GM11168 (cell line): Measurements from ENCODE around the gene SORCS3.

Experiments used
- in situ Hi-C: fragments of 300-500 bp; cut with MboI; formaldehyde crosslinking; loops from one replicate; pipeline ENCODE4 v1.12.0; 2022; ENCODE audit warnings: low sequenced_read_pairs; ENCODE audit not compliant: unreplicated experiment

The SORCS3 gene

DNA sequence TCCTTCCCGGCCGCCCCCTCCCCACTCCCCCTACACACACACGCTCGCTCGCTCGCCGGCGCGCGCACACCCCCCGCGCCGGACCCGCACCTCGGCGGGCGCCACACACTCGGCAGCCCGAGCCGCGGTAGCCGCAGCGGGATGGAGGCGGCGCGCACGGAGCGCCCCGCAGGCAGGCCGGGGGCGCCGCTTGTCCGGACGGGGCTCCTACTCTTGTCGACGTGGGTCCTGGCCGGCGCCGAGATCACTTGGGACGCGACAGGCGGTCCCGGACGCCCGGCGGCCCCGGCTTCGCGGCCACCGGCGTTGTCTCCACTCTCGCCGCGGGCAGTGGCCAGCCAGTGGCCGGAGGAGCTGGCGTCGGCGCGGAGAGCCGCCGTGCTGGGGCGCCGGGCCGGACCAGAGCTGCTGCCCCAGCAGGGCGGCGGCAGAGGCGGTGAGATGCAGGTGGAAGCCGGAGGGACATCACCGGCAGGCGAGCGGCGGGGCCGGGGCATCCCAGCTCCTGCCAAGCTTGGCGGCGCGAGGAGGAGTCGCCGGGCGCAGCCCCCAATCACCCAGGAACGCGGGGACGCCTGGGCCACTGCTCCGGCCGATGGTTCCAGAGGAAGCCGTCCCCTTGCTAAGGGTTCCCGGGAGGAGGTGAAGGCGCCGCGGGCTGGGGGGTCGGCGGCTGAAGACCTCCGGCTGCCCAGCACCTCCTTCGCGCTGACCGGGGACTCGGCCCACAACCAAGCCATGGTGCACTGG is at the start of gene SORCS3:
Gene SORCS3 (plus strand): TSS at position 104 of the 750 bp plus-strand sequence.
- in situ Hi-C loops, result no loop called here

DNA sequence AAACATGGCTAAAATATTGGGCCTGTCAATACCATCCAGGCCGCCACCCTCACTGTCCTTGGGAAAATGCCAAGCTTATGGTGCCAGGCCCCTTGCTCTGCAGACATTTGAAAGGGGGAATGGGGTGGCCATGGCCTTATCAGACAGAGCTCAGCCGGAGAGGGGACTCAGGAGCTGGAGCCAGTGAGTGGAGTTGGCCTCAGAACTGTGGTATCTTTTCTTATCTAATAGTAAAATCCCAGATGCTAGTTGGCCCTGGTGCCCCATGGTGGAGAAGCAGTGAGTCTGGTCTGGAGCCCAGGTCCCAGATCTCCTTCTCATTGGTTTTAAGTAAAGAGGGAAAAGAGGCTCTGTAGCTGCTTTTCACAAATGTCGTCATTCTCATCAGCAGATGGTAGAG is 49.6 kb upstream of the SORCS3 start:
- in situ Hi-C loops, result no loop called here

DNA sequence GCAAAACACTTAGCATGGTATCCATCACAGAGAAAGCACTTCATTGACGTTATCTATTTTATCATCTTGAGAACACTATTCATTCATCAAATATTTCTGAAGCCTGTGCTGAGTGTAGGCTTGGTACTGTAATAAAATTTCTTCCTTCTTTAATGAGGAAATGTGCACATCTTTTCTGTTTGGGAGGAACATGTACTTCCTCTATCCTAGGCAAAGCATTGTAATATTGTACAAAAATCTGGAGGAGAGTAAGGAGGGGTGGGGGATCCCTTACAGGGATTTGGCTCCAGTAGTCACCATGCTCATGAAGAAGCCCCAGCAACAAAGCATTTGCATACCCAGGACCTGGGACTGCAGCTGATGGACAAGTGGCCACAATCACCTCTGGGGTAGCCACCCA is 39.9 kb upstream of the SORCS3 start:
- in situ Hi-C loops, result no loop called here

DNA sequence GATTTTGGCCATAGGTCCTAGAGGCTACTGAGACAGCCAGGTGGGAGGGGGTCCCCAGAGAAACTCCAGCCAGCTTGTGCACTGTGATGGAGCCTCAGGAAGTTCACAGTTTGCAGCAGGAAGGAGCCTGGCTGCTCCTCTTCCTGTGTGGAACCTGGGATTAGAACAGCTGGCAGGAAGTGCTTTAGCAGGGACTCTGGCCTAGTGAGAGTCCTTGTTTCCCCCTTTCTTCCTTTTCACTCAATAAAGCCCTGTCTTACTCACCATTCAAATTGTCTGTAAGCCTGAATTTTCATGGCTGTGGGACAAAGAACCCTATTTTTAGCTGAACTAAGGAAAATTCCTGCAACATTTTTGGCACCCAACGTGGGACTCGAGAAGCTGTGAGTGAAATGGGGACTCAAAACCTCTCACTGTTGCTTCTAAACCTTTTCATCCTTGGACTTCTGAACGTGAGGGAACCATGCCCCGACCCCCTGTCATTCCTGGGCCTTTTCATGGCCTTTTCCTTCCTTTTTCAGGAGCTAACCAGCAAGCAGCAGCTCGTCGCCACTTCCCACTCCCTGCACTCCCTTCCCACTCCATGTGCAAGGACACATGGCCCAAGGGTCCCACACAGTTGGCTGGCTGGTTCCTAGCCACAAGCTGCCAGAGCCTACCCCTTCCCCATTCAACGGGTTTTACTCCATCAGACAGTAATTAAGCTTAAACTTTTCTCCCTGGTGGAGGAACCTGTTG is 32.8 kb upstream of the SORCS3 start:
- in situ Hi-C loops, result no loop called here

DNA sequence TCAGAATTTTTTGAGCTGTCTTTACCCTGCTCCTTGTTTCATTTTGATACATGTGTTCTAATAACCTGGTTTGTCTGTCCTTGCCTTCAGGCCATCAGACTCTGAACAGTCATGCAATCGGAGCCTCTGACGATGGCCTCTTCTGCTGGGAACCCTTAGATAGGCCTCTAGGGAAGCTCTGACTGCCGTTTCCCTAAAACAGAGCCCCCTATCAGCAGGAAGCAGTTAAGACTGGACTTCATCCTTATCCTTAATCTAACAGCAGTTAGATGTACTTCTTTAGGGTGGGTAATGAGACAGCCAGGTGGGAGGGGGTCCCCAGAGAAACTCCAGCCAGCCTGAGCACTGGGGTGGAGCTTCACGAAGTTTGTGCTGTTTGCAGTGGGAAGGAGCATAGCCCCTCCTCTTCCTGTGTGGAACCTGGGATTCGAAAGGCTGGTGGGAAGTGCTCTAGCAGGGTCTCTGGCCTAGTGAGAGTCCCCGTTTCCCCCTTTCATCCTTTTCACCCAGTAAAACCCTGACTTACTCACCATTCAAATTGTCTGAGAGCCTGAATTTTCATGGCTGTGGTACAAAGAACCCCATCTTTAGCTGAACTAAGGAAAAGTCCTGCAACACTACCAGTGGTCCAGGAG is 28.4 kb upstream of the SORCS3 start:
- in situ Hi-C loops, result no loop called here

DNA sequence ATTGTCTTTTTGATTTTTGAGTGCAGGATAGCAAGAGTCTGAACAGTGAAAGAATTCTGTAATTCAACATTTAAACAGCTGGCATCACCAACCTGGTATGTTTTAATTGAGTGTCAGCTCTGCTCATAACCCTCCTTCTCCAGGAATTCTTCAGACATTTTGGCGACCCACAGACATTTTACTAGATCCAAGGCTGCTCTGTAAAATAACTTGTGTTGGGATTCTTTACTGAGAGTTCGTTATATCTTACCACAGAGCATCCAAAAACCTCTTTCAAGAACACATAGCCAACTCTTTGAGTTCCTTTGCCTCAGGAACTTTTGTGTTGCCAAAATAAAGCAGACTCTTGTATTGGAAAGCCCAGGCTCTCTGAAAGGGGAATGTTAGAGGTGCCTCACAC is 27.7 kb upstream of the SORCS3 start:
- in situ Hi-C loops, result no loop called here

DNA sequence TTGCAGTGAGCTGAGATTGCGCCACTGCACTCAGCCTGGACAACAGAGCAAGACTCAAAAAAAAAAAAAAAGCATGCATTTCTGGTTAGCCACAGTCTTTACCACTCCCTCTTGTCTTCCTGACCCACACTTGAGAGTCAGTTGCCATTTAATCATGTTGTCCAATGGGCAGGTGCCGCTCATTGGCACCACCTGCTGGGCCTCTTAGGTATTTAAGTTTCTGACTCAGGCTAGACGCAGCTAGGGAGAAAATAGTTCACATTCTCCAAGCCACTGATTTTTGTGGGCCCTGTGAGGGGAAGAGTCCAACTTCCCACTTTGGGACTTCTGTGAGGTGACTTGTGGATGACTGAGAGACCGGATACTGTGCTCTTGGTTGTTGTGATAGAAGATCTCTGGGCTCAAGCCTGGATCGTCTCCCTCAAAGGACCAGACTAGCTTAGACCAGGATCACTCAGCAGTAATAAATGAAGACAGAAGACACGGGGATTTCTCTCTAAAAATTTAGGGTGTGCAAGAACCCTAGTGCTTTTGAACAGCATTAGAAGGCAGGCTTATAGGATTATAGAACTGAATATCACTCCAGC is 26.8 kb upstream of the SORCS3 start:
- in situ Hi-C loops, result no loop called here

DNA sequence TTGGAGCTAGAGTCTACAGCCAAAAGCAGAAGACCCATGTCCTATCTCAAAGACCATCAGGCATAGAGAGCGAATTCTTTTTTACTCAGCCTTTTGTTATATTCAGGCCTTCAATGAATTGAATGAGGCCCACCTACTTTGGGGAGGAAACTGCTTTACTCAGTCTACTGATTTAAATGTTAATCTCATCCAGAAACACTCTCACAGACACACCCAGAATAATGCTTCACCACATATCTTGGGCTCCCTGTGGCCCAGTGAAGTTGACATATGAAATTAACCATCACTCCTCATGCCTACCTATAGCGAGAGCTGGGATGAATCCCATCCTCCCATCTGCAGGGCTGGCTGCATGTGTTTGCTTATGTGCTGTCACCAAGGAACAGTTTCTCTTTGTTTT is 26.0 kb upstream of the SORCS3 start:
- in situ Hi-C loops, result no loop called here

DNA sequence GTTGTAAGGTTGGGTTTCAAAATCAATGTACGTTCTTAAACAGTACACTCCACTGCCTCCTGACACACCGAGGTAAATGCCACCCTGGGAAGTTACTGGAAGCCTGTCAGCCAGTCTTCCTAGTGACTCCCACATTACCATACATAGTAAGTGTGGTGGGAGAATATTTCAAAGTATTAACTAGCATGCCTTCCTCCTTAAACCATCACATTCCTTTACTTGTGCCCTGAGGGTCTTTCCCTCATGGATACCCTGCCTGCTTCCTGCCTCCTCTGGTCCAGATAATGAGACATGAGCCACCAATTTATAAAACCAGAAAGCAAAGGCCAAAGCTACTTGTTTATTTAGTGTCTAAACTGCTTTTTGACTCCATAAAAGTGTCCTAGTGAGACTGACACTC is 23.3 kb upstream of the SORCS3 start:
- in situ Hi-C loops, result no loop called here

DNA sequence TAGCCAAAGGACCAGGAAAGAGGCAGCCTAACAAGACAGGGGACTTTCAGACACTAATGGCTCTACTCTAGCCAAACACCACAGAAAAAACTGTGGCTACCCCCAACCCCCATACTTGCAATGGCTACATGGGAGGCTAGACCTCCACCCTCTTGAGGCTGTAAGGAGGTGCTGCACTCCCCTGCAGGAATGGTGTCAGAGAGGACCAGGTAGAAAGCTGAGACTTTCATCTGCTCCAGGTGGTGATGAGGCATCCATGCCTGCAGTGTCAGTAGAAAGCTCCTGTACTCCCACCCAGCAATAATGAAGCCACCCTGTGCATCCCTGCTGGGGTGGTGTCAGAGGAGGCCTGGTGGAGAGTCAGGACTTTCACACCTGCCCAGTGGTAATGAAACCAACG is 18.9 kb upstream of the SORCS3 start:
- in situ Hi-C loops, result no loop called here

DNA sequence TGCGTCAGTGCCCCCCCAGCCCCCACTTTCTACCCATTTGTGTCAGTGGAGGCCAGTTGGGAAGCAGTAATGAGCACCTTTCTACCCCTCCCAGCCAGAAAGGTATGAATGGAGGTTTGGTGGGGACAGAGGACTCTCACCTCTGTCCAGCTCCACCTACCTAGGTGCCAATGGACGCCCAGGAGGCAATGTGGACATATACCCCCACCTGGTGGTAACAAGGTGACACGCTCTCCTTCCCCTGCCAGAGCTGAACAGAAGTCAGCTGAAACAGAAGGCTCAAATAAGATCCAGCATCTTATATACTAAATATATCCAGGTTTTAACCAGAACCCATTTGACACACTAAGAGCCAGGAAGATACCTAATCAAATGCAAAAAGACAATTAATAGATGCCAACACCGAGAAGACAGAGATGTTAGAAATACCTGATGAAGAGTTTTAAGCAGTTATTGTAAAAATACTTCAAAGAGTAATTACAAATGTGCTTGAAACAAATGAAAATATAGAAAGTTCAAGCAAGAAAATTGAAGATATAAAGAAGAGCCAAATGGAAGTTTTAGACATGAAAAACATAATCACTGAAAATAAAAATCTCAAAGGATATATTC is 18.4 kb upstream of the SORCS3 start:
- in situ Hi-C loops, result no loop called here

DNA sequence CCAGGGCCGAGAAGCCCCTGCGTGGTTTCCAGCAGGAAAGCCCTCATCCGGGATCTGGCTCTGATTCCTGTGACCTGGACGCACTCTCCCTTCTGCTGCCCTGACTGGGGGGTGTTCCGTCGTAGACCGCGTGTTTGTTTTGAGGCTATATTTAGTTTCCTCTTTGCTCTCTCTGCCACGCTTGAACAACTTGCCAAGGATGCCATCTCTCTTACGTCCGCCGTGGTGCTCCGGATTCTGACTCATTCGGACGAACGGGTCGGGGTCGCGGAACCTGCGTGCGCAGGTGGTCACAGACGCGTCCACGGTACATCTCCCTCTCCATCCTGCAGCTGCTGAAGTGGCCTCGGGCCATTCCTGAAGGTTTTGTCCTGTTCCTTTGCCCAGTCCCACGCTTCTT is 10.4 kb upstream of the SORCS3 start:
- in situ Hi-C loops, result no loop called here

DNA sequence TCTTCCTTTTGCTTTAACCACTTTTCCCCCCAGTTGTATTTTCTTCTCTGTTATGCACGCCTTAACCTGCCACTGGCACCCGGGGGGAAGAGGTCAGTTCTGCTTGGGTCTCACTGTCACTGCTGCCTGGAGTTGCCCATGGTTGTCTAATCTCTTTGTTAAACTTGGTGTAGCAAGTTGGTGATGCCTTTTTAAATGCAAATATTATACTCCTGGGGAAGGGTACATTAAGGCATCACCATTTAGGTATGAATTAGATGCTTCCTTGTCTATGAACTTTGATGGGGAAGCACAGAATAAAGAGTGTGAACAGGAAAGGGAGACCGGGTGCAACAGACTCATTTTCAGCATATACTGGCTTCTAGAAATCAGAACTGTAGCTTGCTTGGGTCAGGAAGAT is 9.1 kb upstream of the SORCS3 start:
- in situ Hi-C loops, result no loop called here

DNA sequence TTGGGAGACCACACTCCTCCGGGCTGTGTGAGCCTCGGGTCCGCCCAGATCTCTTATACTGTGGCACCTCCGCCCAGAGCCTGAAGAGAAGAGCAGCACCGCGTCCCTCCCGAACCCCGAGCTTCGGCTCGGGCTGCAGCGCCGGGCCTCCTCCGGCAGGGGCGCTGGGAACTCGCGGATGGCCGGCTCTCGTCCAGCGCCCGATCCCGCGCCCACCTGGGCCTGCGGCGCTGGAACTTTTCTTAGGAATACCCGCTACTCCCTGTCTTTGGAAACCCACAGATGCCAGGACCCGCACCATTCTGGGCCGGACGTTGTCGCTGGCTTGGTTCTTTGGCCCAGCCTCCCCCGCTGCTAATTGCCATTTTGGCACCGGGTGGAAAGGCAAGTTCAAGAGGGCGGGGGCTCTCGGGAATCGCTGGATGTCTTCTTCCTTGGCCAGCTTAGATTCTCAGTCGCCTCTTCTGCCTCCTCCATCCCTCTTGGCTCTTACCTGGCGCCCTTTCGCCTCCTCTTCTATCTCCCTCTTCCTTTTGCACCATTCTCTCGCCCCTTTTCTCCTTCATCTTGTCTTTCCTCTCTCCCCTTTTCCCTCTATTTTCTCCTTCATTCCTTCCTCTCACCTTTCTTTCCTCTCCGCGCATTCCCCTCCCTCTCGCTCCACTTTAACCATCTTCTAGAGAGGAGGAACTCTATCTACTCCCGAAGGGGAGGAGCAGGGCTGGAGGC is 2.1 kb upstream of the SORCS3 start:
- in situ Hi-C loops, result no loop called here

DNA sequence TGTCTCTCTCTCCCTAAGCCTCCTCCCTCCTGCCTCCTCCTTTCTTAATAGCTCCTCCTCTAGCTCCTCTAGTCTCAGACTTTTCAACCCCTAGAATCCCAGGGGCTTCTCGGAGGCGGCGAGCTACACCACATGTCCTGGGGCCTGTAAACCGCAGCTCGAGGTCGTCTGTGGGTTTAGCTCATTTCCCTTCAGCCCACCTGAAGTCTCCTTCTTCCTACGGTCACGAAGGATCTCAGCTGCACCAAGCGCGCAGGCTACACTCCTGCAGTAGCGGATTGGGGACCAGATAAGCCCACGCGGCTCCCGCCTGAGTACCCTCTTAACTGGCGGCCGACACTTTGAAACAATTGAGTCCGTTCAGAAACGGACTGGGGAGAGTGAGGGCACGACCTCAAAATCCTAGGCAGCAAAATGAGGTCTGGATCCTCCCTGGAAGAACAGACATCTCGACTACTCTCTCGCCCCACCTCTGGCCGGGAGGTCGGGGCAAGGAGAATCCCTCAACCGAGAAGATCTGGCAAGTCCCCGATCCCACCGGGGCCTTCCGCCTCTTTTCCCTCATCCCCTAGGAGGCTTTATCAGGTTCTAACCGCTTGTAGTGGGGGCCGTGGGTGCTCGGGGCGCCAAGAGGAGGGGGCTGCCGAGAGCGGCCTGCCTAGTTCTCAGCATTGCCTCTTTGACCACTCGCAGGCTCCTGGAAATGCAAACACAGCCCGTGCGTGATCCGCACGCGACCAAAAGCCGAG is 1.3 kb upstream of the SORCS3 start:
- in situ Hi-C loops, result no loop called here

DNA sequence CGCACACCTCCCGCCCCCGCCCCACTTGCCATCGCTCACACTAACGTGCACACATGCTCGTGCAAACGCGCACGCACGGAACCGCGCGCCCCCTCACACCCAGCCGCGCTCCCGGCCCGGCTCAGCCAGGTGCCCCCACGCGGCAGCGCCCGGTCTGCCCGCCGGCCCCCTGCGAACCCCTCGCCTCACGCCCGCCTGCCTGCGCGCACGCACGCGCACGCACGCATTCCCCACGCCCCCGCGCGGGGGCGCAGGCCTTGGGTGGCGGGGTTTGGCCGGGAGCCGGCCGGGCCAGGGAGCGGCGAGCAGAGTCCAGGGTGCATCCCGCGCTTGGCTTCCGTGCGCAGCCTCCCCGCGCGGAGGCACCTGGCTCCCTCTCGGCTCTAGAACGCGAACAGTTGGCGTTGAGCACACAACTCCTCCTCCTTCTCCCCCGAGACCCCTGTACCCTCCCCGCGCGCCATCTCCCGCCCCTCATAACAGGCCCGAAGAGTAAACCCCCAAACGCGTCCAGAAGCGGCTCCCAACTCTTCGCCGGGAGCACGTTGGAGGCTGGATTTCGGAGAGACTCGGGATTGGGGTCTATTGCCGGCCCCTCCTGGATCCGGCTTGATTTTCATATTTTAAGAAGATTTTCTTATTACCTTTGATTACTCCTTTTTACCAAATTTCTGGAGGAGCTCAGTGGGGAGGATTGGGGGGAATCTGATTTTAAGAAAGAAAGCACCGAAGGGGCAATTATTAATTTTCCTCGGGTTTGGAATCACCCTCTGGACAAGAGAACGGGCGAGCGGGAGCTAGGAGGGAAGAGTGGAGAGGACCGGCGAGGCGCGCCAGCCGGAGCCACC is 527 bp upstream of the SORCS3 start:
- in situ Hi-C loops, result no loop called here

DNA sequence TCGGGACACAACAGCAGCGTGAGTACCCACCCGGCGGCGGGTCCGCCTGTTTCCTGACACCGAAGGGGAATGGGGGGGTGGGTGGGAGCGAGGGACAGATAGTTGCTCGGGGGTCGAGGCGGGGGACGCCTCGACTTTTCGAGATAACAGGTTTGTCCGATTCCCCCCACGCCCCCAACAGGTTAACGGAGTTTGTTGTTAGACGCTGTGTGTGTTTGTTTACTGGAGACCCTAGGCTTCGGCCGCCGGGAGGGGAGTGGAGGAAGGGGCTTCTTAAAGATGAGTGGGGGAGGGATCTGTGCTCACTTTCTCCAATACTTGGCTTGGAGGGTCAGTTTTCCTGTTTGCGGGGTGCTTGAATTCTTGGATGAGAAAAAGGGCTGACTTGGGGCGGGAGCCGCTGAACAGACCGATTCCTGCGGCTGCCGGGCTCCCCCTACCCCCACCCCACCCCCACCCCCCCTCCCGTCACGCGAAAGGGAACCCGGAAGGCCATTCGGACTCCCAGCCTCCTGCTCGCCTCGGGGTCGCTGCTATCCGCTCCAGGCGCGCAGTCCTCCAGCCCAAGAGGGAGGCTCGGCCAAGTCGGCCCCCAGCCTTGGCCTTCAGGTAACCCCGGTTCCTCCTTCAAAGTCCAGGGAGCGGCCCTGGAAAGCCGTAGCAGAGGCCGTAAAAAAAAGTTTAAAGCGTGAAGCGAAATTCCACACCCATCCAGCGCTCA is 1.0 kb downstream of the SORCS3 start:
- in situ Hi-C loops, result no loop called here
